ENCODE results near the gene PLA2G10. TPM values are rescaled to one million over a fixed set of nuclear protein-coding genes. Genes with fewer than 3 reads are reported as not detected.
"Not testable (repeated sequence)": the region's sequence is repeated elsewhere in the genome, so short reads cannot be mapped to it uniquely, and the experiment has no call there.

The PLA2G10 gene
- total and polyA plus RNA-seq, 2 donors from 2014 or later = not detected

- H3K36me3 ChIP-seq (ENCODE audit: control insufficient read depth in 2 of 3, insufficient read depth in 3 of 3, low read length in 3 of 3); H3K4me3 ChIP-seq (ENCODE audit: low read length in 3 of 3); DNase-seq; H3K9ac ChIP-seq (ENCODE audit: low read length in 3 of 3); FAIRE-seq; intact Hi-C loops (cut with DNase I); H3K27me3 ChIP-seq (ENCODE audit: control insufficient read depth, insufficient read depth, low read length); H3K27ac ChIP-seq (ENCODE audit: low read depth in 2 of 2, low read length in 2 of 2); H3K9me3 ChIP-seq (ENCODE audit: control insufficient read depth in 2 of 3, insufficient read depth in 1 of 3, low read length in 3 of 3); H3K4me1 ChIP-seq (ENCODE audit: control insufficient read depth in 2 of 3, insufficient read depth in 2 of 3, low read depth in 1 of 3, low read length in 3 of 3): not testable (repeated sequence)
Measured at GRCh38 chr16:14701859-14702258, 7.8 kb upstream of the PLA2G10 start.

- FAIRE-seq; H3K9me3 ChIP-seq (ENCODE audit: control insufficient read depth in 2 of 3, insufficient read depth in 1 of 3, low read length in 3 of 3); H3K9ac ChIP-seq (ENCODE audit: low read length in 3 of 3); H3K4me3 ChIP-seq (ENCODE audit: low read length in 3 of 3); H3K4me1 ChIP-seq (ENCODE audit: control insufficient read depth in 2 of 3, insufficient read depth in 2 of 3, low read depth in 1 of 3, low read length in 3 of 3); H3K27me3 ChIP-seq (ENCODE audit: control insufficient read depth, insufficient read depth, low read length); H3K36me3 ChIP-seq (ENCODE audit: control insufficient read depth in 2 of 3, insufficient read depth in 3 of 3, low read length in 3 of 3); intact Hi-C loops (cut with DNase I); H3K27ac ChIP-seq (ENCODE audit: low read depth in 2 of 2, low read length in 2 of 2); DNase-seq: not testable (repeated sequence)
Measured at GRCh38 chr16:14685870-14686793, 8.0 kb downstream of the PLA2G10 start.

GRCh38 chr16:14682121-14682520 is 12.0 kb downstream of the PLA2G10 start:
- intact Hi-C loops (cut with DNase I) = no loop called here
- no peak for FAIRE-seq
- no peak for DNase-seq
- Histone ChIP-seq H3K4me1 (ENCODE audit: control insufficient read depth in 2 of 3, insufficient read depth in 2 of 3, low read depth in 1 of 3, low read length in 3 of 3) (no peaks in the 10 kb centered on the region), H3K4me3 (ENCODE audit: low read length in 3 of 3) (no peak overlapping the region), H3K27ac (ENCODE audit: low read depth in 2 of 2, low read length in 2 of 2) (no peak overlapping the region), H3K9me3 (ENCODE audit: control insufficient read depth in 2 of 3, insufficient read depth in 1 of 3, low read length in 3 of 3) (no peaks in the 10 kb centered on the region), H3K36me3 (ENCODE audit: control insufficient read depth in 2 of 3, insufficient read depth in 3 of 3, low read length in 3 of 3) (no peaks in the 10 kb centered on the region), H3K27me3 (ENCODE audit: control insufficient read depth, insufficient read depth, low read length) (no peaks in the 10 kb centered on the region), H3K9ac (ENCODE audit: low read length in 3 of 3) (no peak overlapping the region)
- TF ChIP-seq CTCF (IDR thresholded peaks at IDR 0.05; ENCODE audit: borderline replicate concordance, extremely low read depth, insufficient read depth) = no peak

- FAIRE-seq (no peak), DNase-seq (no peak)
- intact Hi-C loops (cut with DNase I) = no loop called here
- Histone ChIP-seq H3K9ac (ENCODE audit: low read length in 3 of 3) (no peak overlapping the region), H3K4me3 (ENCODE audit: low read length in 3 of 3) (no peak overlapping the region), H3K27me3 (ENCODE audit: control insufficient read depth, insufficient read depth, low read length) (no peaks in the 10 kb centered on the region), H3K4me1 (ENCODE audit: control insufficient read depth in 2 of 3, insufficient read depth in 2 of 3, low read depth in 1 of 3, low read length in 3 of 3) (no peaks in the 10 kb centered on the region), H3K27ac (ENCODE audit: low read depth in 2 of 2, low read length in 2 of 2) (no peak overlapping the region), H3K9me3 (ENCODE audit: control insufficient read depth in 2 of 3, insufficient read depth in 1 of 3, low read length in 3 of 3) (no peaks in the 10 kb centered on the region), H3K36me3 (ENCODE audit: control insufficient read depth in 2 of 3, insufficient read depth in 3 of 3, low read length in 3 of 3) (no peaks in the 10 kb centered on the region)
- no peak for TF ChIP-seq CTCF (IDR thresholded peaks at IDR 0.05; ENCODE audit: borderline replicate concordance, extremely low read depth, insufficient read depth)
Measured at GRCh38 chr16:14681115-14681514, 13.0 kb downstream of the PLA2G10 start.

- H3K27ac ChIP-seq (ENCODE audit: low read depth in 2 of 2, low read length in 2 of 2); FAIRE-seq; DNase-seq; H3K9me3 ChIP-seq (ENCODE audit: control insufficient read depth in 2 of 3, insufficient read depth in 1 of 3, low read length in 3 of 3); H3K27me3 ChIP-seq (ENCODE audit: control insufficient read depth, insufficient read depth, low read length); H3K36me3 ChIP-seq (ENCODE audit: control insufficient read depth in 2 of 3, insufficient read depth in 3 of 3, low read length in 3 of 3); intact Hi-C loops (cut with DNase I); H3K4me3 ChIP-seq (ENCODE audit: low read length in 3 of 3); H3K4me1 ChIP-seq (ENCODE audit: control insufficient read depth in 2 of 3, insufficient read depth in 2 of 3, low read depth in 1 of 3, low read length in 3 of 3); H3K9ac ChIP-seq (ENCODE audit: low read length in 3 of 3): not testable (repeated sequence)
Measured at GRCh38 chr16:14680396-14680795, 13.7 kb downstream of the PLA2G10 start.

Data from kidney (tissue), 14 donors.